RWPE2 (cell line): Measurements from ENCODE around the gene CCDC33.

ENCODE experiments used
- ATAC-seq: fragments of 200-7000 bp; cut with Tn5 transposase; 3 replicates; pipeline ENCODE4 v1.9.1; 2021; ENCODE audit warnings: low read depth
- DNase-seq: peaks from one replicate; pipeline ENCODE4 v3.0.0-alpha.2; 2020; ENCODE audit warnings: low spot score
- H3K27ac ChIP-seq: fragments of 450-650 bp; 2 replicates; pipeline ENCODE4 v1.5.1; 2017; ENCODE audit warnings: mild to moderate bottlenecking; ENCODE audit not compliant: poor library complexity, severe bottlenecking
- H3K27me3 ChIP-seq: fragments of 250-450 bp; sonication (Bioruptor Pico); 2 replicates; pipeline ENCODE4 v1.5.1; 2021; ENCODE audit warnings: mild to moderate bottlenecking, moderate library complexity; ENCODE audit not compliant: insufficient read depth, poor library complexity, severe bottlenecking
- H3K36me3 ChIP-seq: fragments of 250-450 bp; sonication (Bioruptor Pico); 2 replicates; pipeline ENCODE4 v1.5.1; 2020; ENCODE audit warnings: low read depth, mild to moderate bottlenecking, moderate library complexity
- H3K4me1 ChIP-seq: fragments of 250-450 bp; sonication (Bioruptor Pico); 2 replicates; pipeline ENCODE4 v1.5.1; 2021; ENCODE audit warnings: mild to moderate bottlenecking, moderate library complexity; ENCODE audit not compliant: insufficient read depth, poor library complexity, severe bottlenecking
- H3K4me3 ChIP-seq: fragments of 250-450 bp; sonication (Bioruptor Pico); 2 replicates; pipeline ENCODE4 v1.5.1; 2021; ENCODE audit warnings: mild to moderate bottlenecking, moderate library complexity; ENCODE audit not compliant: severe bottlenecking
- H3K9me3 ChIP-seq: fragments of 250-450 bp; sonication (Bioruptor Pico); 2 replicates; pipeline ENCODE4 v1.5.1; 2021; ENCODE audit warnings: mild to moderate bottlenecking, moderate library complexity; ENCODE audit not compliant: severe bottlenecking
- CTCF ChIP-seq: fragments of 450-650 bp; IDR thresholded peaks from one replicate; pipeline ENCODE4 v1.5.1; 2017; ENCODE audit warnings: mild to moderate bottlenecking, moderate library complexity; ENCODE audit not compliant: poor library complexity, severe bottlenecking

Gene CCDC33

GRCh38 chr15:74209997-74210671 is 26.0 kb upstream of the CCDC33 start:
- no peaks in the 10 kb centered on the region for H3K36me3 ChIP-seq
- ATAC-seq (no peak), DNase-seq (no peak)
- H3K9me3 ChIP-seq = no peaks in the 10 kb centered on the region
- peaks cover 13% of the 10 kb centered on the region for H3K4me1 ChIP-seq
- no peak for TF ChIP-seq CTCF
- no peaks in the 10 kb centered on the region for H3K27me3 ChIP-seq
- no peak overlapping the region for H3K4me3 ChIP-seq
- no peak overlapping the region for H3K27ac ChIP-seq

- no peak overlapping the region for H3K27ac ChIP-seq
- H3K27me3 ChIP-seq = no peaks in the 10 kb centered on the region
- ATAC-seq = no peak
- H3K4me1 ChIP-seq = peaks cover 19% of the 10 kb centered on the region
- no peak for DNase-seq
- no peak for TF ChIP-seq CTCF
- no peaks in the 10 kb centered on the region for H3K9me3 ChIP-seq
- no peaks in the 10 kb centered on the region for H3K36me3 ChIP-seq
- H3K4me3 ChIP-seq = no peak overlapping the region
Observed at GRCh38 chr15:74210729-74211128, 25.4 kb upstream of the CCDC33 start.

GRCh38 chr15:74211656-74212055 is 24.5 kb upstream of the CCDC33 start:
- H3K9me3 ChIP-seq = no peaks in the 10 kb centered on the region
- no peak for TF ChIP-seq CTCF
- peaks cover 24% of the 10 kb centered on the region for H3K4me1 ChIP-seq
- H3K4me3 ChIP-seq = no peak overlapping the region
- no peaks in the 10 kb centered on the region for H3K27me3 ChIP-seq
- no peaks in the 10 kb centered on the region for H3K36me3 ChIP-seq
- no peak for ATAC-seq
- no peak for DNase-seq
- H3K27ac ChIP-seq = no peak overlapping the region

- TF ChIP-seq CTCF = no peak
- H3K27me3 ChIP-seq = no peaks in the 10 kb centered on the region
Observed at GRCh38 chr15:74212494-74212893, 23.6 kb upstream of the CCDC33 start.

GRCh38 chr15:74213858-74214284 is 22.3 kb upstream of the CCDC33 start:
- Histone ChIP-seq H3K4me1 (peaks cover 24% of the 10 kb centered on the region), H3K27me3 (no peaks in the 10 kb centered on the region), H3K27ac (no peak overlapping the region), H3K9me3 (no peaks in the 10 kb centered on the region), H3K4me3 (no peak overlapping the region), H3K36me3 (no peaks in the 10 kb centered on the region)
- DNase-seq (no peak), ATAC-seq (no peak)
- TF ChIP-seq CTCF = no peak

More at GRCh38 chr15:74212494-74212893, 23.6 kb upstream of the CCDC33 start:
- no peaks in the 10 kb centered on the region for H3K36me3 ChIP-seq
- ATAC-seq (no peak), DNase-seq (no peak)
- peaks cover 24% of the 10 kb centered on the region for H3K4me1 ChIP-seq
- H3K9me3 ChIP-seq = no peaks in the 10 kb centered on the region
- H3K27ac ChIP-seq = no peak overlapping the region
- no peak overlapping the region for H3K4me3 ChIP-seq
